ENCODE measurements around the gene CDH23. TPM values are rescaled to one million over a fixed set of nuclear protein-coding genes. Genes with fewer than 3 reads are reported as not detected.

Gene CDH23
- total and polyA plus RNA-seq, 10 of the 15 experiments (the other 5 are each of a cell fraction or from before 2014, with no cell fraction given) = 0.09 to 0.40 (median 0.15) TPM; not detected in 1

DNA sequence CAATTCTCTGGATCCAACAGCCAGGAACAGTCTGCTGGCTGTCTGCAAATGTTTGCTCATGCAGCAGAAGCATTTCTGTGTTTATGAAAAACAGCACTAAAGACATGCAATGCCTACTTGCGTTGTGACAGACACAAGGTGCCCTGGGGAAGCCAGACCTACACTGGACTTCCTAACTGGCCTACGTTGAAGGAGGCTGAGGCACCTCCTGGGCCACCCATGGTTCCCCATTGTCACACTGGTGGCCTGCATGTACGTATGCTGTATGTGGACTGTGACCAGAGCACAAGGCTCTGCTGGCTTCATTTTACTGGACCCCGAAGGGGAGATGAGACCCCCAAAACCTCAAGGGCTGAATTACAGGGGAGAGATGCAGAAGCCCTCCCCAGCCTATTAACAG, 426.6 kb downstream of the CDH23 start:
- RAD21 ChIA-PET (ENCODE audit: unreplicated experiment) = interaction anchor here (1.0 to 1.5 kb wide), 2 partner anchors 14 to 73 kb away, joined by 3 to 4 read pairs; no protein-coding TSS in a partner anchor
- H4K20me1 ChIP-seq (ENCODE audit: control insufficient read depth, insufficient read depth) = no peaks in the 10 kb centered on the region
- WGBS (ENCODE audit: insufficient coverage, insufficient replicate concordance, low lambda C conversion rate, missing lambda C conversion rate) = 80% methylated on average over 4 of the region's 4 CpGs
- POLR2A ChIA-PET = interaction anchor here (0.6 kb wide), 1 partner anchor 95 kb away, joined by 4 read pairs; no protein-coding TSS in a partner anchor
- no peak overlapping the region for H3K9ac ChIP-seq (ENCODE audit: control insufficient read depth, insufficient read depth, low read length)
- intact Hi-C loops (cut with micrococcal nuclease; ENCODE audit: unreplicated experiment) (no loop called here), in situ Hi-C loops (cut with MboI) (no loop called here)
- DNase-seq (ENCODE audit: low read depth, low spot score) = no peak
- H3K4me3 ChIP-seq = no peak overlapping the region
- no peaks in the 10 kb centered on the region for H3K4me1 ChIP-seq (ENCODE audit: control insufficient read depth, insufficient read depth, low read length)
- H3K79me2 ChIP-seq (ENCODE audit: control insufficient read depth, insufficient read depth, low read length) = no peaks in the 10 kb centered on the region
- H3K4me2 ChIP-seq (ENCODE audit: control insufficient read depth, insufficient read depth) = no peak overlapping the region
- H2AFZ ChIP-seq (ENCODE audit: control insufficient read depth, low read depth, low read length) = no peak overlapping the region
- TF ChIP-seq NRF1 (conservative IDR thresholded peaks at IDR 0.05; ENCODE audit: low read depth, low read length) (no peak), HDAC6 (IDR thresholded peaks at IDR 0.05; ENCODE audit: unreplicated experiment) (no peak), SREBF2 (IDR thresholded peaks at IDR 0.05; ENCODE audit: low read length) (no peak)
- H3K27ac ChIP-seq (ENCODE audit: control insufficient read depth, insufficient read depth) = no peak overlapping the region
- no peak for ATAC-seq
- SMC1A ChIA-PET (ENCODE audit: uncharacterized antibody, unreplicated experiment) = interaction anchor here (2.3 kb wide), 1 partner anchor 73 kb away, joined by 8 read pairs; no protein-coding TSS in a partner anchor
- peaks cover 47 to 60% of the 10 kb centered on the region in 2 experiments for H3K36me3 ChIP-seq (ENCODE audit: control insufficient read depth in 2 of 2, insufficient read depth in 2 of 2, low read length in 1 of 2)
- BruUV-seq (replicated peaks) = no TSS peak
- no peaks in the 10 kb centered on the region for H3K27me3 ChIP-seq (replicated peaks in 1 of 2; ENCODE audit: control insufficient read depth in 2 of 2, insufficient read depth in 2 of 2, low read length in 1 of 2)
- CTCF ChIA-PET = interaction anchor here (0.9 to 2.1 kb wide), 3 partner anchors 12 to 72 kb away, joined by 3 to 8 read pairs (median 3); no protein-coding TSS in a partner anchor
- no peaks in the 10 kb centered on the region for H3K9me3 ChIP-seq (replicated peaks; ENCODE audit: control insufficient read depth, insufficient read depth, low read length)
- FAIRE-seq = no peak

DNA sequence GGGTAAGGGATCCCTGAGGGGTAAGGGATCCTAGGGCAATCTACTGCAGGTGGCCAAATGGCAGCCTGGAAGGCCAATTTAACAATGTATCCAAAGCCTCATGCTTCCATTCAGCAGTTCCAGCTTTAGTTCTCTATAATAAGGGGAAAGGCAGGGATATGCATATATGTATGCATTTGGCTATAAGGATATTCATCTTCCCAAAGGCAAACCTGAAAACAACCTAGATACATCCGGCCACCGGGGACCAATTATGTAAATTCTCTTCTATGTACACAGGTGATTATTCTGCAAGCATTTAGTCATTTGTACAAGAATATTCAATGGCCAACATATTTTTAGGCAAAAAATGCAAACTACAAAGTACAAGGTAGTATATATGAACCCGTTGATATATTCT, 427.6 kb downstream of the CDH23 start:
- no peaks in the 10 kb centered on the region for H3K27me3 ChIP-seq (replicated peaks in 1 of 2; ENCODE audit: control insufficient read depth in 2 of 2, insufficient read depth in 2 of 2, low read length in 1 of 2)
- no peak overlapping the region for H3K4me3 ChIP-seq
- H3K9ac ChIP-seq (ENCODE audit: control insufficient read depth, insufficient read depth, low read length) = no peak overlapping the region
- no peaks in the 10 kb centered on the region for H3K4me1 ChIP-seq (ENCODE audit: control insufficient read depth, insufficient read depth, low read length)
- POLR2A ChIA-PET = no interaction called here
- DNase-seq (ENCODE audit: low read depth, low spot score) (no peak), FAIRE-seq (no peak), ATAC-seq (no peak)
- H3K36me3 ChIP-seq (ENCODE audit: control insufficient read depth in 2 of 2, insufficient read depth in 2 of 2, low read length in 1 of 2) = peaks cover 44 to 64% of the 10 kb centered on the region in 2 experiments
- 97% methylated on average over 3 of the region's 3 CpGs for WGBS (ENCODE audit: insufficient coverage, insufficient replicate concordance, low lambda C conversion rate, missing lambda C conversion rate)
- no peak overlapping the region for H3K4me2 ChIP-seq (ENCODE audit: control insufficient read depth, insufficient read depth)
- RAD21 ChIA-PET (ENCODE audit: unreplicated experiment) = no interaction called here
- no peak overlapping the region for H2AFZ ChIP-seq (ENCODE audit: control insufficient read depth, low read depth, low read length)
- BruUV-seq (replicated peaks) = TSS peak; percentile 31
- intact Hi-C loops (cut with micrococcal nuclease; ENCODE audit: unreplicated experiment) (no loop called here), in situ Hi-C loops (cut with MboI) (no loop called here)
- H4K20me1 ChIP-seq (ENCODE audit: control insufficient read depth, insufficient read depth) = no peaks in the 10 kb centered on the region
- no peaks in the 10 kb centered on the region for H3K9me3 ChIP-seq (replicated peaks; ENCODE audit: control insufficient read depth, insufficient read depth, low read length)
- no peak overlapping the region for H3K27ac ChIP-seq (ENCODE audit: control insufficient read depth, insufficient read depth)
- SMC1A ChIA-PET (ENCODE audit: uncharacterized antibody, unreplicated experiment) = interaction anchor here (1.1 to 3.1 kb wide), 2 partner anchors 20 to 72 kb away, joined by 3 to 17 read pairs; no protein-coding TSS in a partner anchor
- CTCF ChIA-PET = interaction anchor here (1.1 to 1.2 kb wide), 2 partner anchors 72 to 79 kb away, joined by 3 to 8 read pairs; no protein-coding TSS in a partner anchor
- no peak for TF ChIP-seq TAF1 (IDR thresholded peaks at IDR 0.05; ENCODE audit: borderline replicate concordance, low read depth, low read length)
- TF ChIP-seq, protein P1, sequence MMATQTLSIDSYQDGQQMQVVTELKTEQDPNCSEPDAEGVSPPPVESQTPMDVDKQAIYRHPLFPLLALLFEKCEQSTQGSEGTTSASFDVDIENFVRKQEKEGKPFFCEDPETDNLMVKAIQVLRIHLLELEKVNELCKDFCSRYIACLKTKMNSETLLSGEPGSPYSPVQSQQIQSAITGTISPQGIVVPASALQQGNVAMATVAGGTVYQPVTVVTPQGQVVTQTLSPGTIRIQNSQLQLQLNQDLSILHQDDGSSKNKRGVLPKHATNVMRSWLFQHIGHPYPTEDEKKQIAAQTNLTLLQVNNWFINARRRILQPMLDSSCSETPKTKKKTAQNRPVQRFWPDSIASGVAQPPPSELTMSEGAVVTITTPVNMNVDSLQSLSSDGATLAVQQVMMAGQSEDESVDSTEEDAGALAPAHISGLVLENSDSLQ (IDR thresholded peaks at IDR 0.05) = no peak
- TF ChIP-seq, protein P2, sequence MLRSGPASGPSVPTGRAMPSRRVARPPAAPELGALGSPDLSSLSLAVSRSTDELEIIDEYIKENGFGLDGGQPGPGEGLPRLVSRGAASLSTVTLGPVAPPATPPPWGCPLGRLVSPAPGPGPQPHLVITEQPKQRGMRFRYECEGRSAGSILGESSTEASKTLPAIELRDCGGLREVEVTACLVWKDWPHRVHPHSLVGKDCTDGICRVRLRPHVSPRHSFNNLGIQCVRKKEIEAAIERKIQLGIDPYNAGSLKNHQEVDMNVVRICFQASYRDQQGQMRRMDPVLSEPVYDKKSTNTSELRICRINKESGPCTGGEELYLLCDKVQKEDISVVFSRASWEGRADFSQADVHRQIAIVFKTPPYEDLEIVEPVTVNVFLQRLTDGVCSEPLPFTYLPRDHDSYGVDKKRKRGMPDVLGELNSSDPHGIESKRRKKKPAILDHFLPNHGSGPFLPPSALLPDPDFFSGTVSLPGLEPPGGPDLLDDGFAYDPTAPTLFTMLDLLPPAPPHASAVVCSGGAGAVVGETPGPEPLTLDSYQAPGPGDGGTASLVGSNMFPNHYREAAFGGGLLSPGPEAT (IDR thresholded peaks at IDR 0.05; ENCODE audit: low read depth) = no peak
- TF ChIP-seq, protein P3, sequence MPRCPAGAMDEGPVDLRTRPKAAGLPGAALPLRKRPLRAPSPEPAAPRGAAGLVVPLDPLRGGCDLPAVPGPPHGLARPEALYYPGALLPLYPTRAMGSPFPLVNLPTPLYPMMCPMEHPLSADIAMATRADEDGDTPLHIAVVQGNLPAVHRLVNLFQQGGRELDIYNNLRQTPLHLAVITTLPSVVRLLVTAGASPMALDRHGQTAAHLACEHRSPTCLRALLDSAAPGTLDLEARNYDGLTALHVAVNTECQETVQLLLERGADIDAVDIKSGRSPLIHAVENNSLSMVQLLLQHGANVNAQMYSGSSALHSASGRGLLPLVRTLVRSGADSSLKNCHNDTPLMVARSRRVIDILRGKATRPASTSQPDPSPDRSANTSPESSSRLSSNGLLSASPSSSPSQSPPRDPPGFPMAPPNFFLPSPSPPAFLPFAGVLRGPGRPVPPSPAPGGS (IDR thresholded peaks at IDR 0.05; ENCODE audit: borderline replicate concordance, insufficient read depth, low read depth, low read length, poor library complexity, severe bottlenecking) = no peak
- TF ChIP-seq ATF7 (IDR thresholded peaks at IDR 0.05; ENCODE audit: low read depth) = no peak
- no peak for TF ChIP-seq CHD1 (IDR thresholded peaks at IDR 0.05; ENCODE audit: low read depth, low read length)
- TF ChIP-seq TCF7 (IDR thresholded peaks at IDR 0.05; ENCODE audit: borderline replicate concordance) = no peak
- TF ChIP-seq ZSCAN29 (IDR thresholded peaks at IDR 0.05) = no peak
- no peak for TF ChIP-seq NFIC (IDR thresholded peaks at IDR 0.05; ENCODE audit: low read depth, low read length)
- no peak for TF ChIP-seq EZH2 (IDR thresholded peaks at IDR 0.05; ENCODE audit: borderline replicate concordance, control insufficient read depth, low read depth, low read length)
- no peaks in the 10 kb centered on the region for H3K79me2 ChIP-seq (ENCODE audit: control insufficient read depth, insufficient read depth, low read length)

All from GM12878 (cell line).